Renal cortex interstitium (tissue), 11 donors: Measurements from ENCODE around the gene ZFHX3. TPM values are rescaled to one million over a fixed set of nuclear protein-coding genes. Genes with fewer than 3 reads are reported as not detected.

Experiments used
- DNase-seq, 11 donors: peaks; one replicate each; pipeline ENCODE4 v3.0.0-alpha.2; 2013; ENCODE audit warnings: low read depth in 9 of 11, low spot score in 4 of 11; ENCODE audit errors: extremely low read depth in 1 of 11
- polyA plus RNA-seq, 3 donors: library from polyadenylated mRNA; unstranded; fragments of 120-200 nt; gene quantifications; one replicate each; pipeline ENCODE4 v1.2.1, GENCODE V29; 2013; ENCODE audit not compliant: insufficient read length in 3 of 3

The ZFHX3 gene
- polyA plus RNA-seq, 3 donors: 20.2 to 25.8 (median 20.2) TPM

- DNase-seq: no peak
Measured at GRCh38 chr16:72879846-72880245, 168.1 kb downstream of the ZFHX3 start.

GRCh38 chr16:72878301-72879269 lies 169.3 kb downstream of the ZFHX3 start:
- DNase-seq: no peak

GRCh38 chr16:72877374-72878028 lies 170.4 kb downstream of the ZFHX3 start:
- no peak for DNase-seq

GRCh38 chr16:72876981-72877373 lies 171.0 kb downstream of the ZFHX3 start:
- DNase-seq: no peak

- no peak for DNase-seq
Measured at GRCh38 chr16:72876221-72876620, 171.7 kb downstream of the ZFHX3 start.

- no peak for DNase-seq
Measured at GRCh38 chr16:72875291-72876031, 172.5 kb downstream of the ZFHX3 start.

GRCh38 chr16:72873853-72874252 lies 174.1 kb downstream of the ZFHX3 start:
- no peak for DNase-seq

- DNase-seq: peak in 6 of 11 donors; percentile 41 to 64 (median 54)
Measured at GRCh38 chr16:72873044-72873443, 174.9 kb downstream of the ZFHX3 start.

GRCh38 chr16:72865835-72866234 lies 182.1 kb downstream of the ZFHX3 start:
- DNase-seq: no peak

- DNase-seq: no peak
Measured at GRCh38 chr16:72865258-72865657, 182.7 kb downstream of the ZFHX3 start.

GRCh38 chr16:72864130-72864833 lies 183.6 kb downstream of the ZFHX3 start:
- no peak for DNase-seq

- DNase-seq: no peak
Measured at GRCh38 chr16:72862090-72862489, 185.8 kb downstream of the ZFHX3 start.

- no peak for DNase-seq
Measured at GRCh38 chr16:72860726-72861562, 187.0 kb downstream of the ZFHX3 start.

- no peak for DNase-seq
Measured at GRCh38 chr16:72859581-72859980, 188.3 kb downstream of the ZFHX3 start.

GRCh38 chr16:72858665-72859493 lies 189.0 kb downstream of the ZFHX3 start:
- DNase-seq: no peak

GRCh38 chr16:72857834-72858664 lies 189.9 kb downstream of the ZFHX3 start:
- no peak for DNase-seq
